SJSA1 (cell line): ENCODE measurements around the gene NOA1. TPM values are rescaled to one million over a fixed set of nuclear protein-coding genes. Genes with fewer than 3 reads are reported as not detected.

Source experiments
- DNase-seq, 2 experiments: peaks; one replicate each; pipeline ENCODE4 v3.0.0-alpha.2; 2015 to 2020; ENCODE audit warnings: low spot score in 2 of 2, low read depth in 1 of 2
- H3K27ac ChIP-seq: fragments of 250-450 bp; sonication (Bioruptor Pico); 2 replicates; pipeline ENCODE4 v1.5.1; 2020; ENCODE audit warnings: mild to moderate bottlenecking, moderate library complexity
- H3K27me3 ChIP-seq: fragments of 250-450 bp; sonication (Bioruptor Pico); replicated peaks from 2 replicates; pipeline ENCODE4 v1.5.1; 2020; ENCODE audit warnings: mild to moderate bottlenecking, moderate library complexity
- H3K36me3 ChIP-seq: fragments of 250-450 bp; sonication (Bioruptor Pico); 2 replicates; pipeline ENCODE4 v1.5.1; 2020; ENCODE audit warnings: mild to moderate bottlenecking
- H3K4me1 ChIP-seq: fragments of 250-450 bp; sonication (Bioruptor Pico); replicated peaks from 2 replicates; pipeline ENCODE4 v1.6.1; 2021; ENCODE audit warnings: mild to moderate bottlenecking
- H3K4me3 ChIP-seq: fragments of 250-450 bp; sonication (Bioruptor Pico); 2 replicates; pipeline ENCODE4 v1.5.1; 2020; ENCODE audit warnings: mild to moderate bottlenecking
- H3K9me3 ChIP-seq: fragments of 250-450 bp; sonication (Bioruptor Pico); replicated peaks from 2 replicates; pipeline ENCODE4 v1.5.1; 2020; ENCODE audit warnings: mild to moderate bottlenecking
- total RNA-seq: library from RNA; depleted of rRNA; stranded (reverse); fragments of >200 nt; shearing (Covaris generic); gene quantifications from 2 replicates; pipeline ENCODE4 v1.2.3, GENCODE V29; 2014; rRNA removed

NOA1 gene
- 11.6 and 13.1 TPM in 2 replicates for total RNA-seq

DNA sequence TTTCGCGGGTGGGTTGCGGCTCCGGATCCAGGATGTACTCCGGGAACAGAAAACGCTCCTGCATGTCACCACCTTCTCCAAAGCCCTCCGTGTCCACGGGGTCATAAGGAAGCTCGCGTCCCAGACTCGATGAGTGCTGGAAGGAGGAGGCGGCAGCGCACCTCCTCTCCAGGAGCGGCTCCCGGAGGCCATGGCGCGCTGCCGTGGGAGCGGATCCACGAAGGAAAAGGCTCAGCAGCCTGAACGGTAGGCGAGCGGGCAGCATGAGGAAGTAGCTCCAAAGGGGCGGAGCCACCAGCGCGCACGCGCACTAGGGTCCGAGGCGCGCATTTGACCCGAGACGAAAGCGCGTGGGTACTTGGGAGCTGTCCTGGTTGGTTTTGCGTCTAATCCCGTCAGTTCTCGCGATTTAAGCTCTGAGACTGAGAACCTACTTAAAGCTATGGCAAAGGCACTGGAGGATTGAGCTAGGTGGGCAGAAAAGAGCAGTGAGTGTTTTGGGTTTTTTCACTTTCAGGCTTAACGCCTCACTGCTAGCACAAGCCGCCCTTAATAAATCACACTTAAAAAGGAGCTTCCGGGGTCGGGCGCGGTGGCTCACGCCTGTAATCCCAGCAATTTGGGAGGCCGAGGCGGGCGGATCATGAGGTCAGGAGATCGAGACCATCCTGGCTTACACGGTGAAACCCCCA lies at the start of gene NOA1:
Gene NOA1, minus strand, starts transcription at position 286 of the 692 bp plus-strand sequence. Its CDS starts 21 bp downstream, at position 265.
- Histone ChIP-seq H3K4me3 (peak within 1 kb of the TSS; percentile 80), H3K36me3 (peaks cover 54% of the 10 kb centered on the region)

DNA sequence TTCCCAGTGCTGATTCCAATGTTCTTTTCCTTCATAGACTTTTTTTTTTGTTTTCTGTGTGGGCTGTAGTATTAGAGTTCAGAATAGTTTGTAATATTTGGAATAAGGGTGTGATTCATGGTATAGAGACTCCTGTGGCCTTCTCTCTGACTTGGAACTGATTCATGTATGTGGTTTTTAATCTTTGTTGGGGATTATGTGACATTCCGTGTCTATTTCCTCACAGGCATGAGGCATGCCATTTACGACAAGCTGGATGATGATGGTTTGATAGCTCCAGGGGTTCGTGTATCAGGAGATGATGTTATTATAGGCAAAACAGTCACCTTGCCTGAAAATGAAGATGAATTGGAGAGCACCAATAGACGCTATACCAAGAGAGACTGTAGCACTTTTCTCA lies 45.7 kb upstream of the NOA1 start:
- Histone ChIP-seq H3K4me1 (peaks cover 36% of the 10 kb centered on the region), H3K9me3 (no peaks in the 10 kb centered on the region), H3K36me3 (peaks cover 94% of the 10 kb centered on the region), H3K4me3 (no peak overlapping the region), H3K27me3 (no peaks in the 10 kb centered on the region), H3K27ac (peak overlapping the region; percentile 14)
- DNase-seq = peak; percentile 57 to 76

More for the DNA sequence above, at the start of gene NOA1:
- Histone ChIP-seq H3K27ac (peak within 1 kb of the TSS; percentile 71), H3K9me3 (peaks cover 5% of the 10 kb centered on the region; the same call in 1 of the 2 replicates), H3K4me1 (peaks cover 44% of the 10 kb centered on the region), H3K27me3 (no peaks in the 10 kb centered on the region)
- DNase-seq = peak; percentile 96 to 97

DNA sequence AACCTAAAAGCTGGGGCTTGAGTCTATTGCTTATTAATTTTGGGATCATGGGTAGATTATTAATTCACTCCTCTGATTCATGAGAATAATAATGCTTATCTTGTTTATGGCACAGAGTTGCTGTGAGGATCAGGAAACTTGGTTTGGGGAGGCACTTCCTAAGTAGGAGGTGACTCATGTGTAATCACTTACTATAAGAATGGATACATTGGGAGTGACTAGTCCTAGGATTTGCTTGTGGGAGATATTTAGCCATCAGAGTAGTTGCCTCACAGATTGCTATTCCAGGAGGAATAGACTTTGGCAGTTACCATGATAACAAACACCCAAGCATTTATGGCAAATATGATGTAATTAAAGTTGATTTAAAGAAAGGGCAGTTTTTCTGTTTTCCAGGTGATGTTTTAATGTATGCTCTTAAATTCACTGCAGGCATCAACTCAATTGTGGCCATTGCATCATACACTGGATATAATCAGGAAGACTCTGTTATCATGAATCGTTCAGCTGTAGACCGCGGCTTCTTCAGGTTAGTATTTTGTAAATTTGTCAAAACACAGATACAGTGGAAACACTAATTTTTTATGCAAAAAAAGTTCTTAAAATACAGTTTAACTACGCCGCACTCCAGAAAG lies 43.2 kb upstream of the NOA1 start:
- Histone ChIP-seq H3K4me1 (peaks cover 36% of the 10 kb centered on the region), H3K27me3 (no peaks in the 10 kb centered on the region), H3K4me3 (no peak overlapping the region), H3K27ac (no peak overlapping the region), H3K9me3 (no peaks in the 10 kb centered on the region), H3K36me3 (peaks cover 91% of the 10 kb centered on the region)
- peak in 1 of 2 experiments; percentile 48 for DNase-seq

DNA sequence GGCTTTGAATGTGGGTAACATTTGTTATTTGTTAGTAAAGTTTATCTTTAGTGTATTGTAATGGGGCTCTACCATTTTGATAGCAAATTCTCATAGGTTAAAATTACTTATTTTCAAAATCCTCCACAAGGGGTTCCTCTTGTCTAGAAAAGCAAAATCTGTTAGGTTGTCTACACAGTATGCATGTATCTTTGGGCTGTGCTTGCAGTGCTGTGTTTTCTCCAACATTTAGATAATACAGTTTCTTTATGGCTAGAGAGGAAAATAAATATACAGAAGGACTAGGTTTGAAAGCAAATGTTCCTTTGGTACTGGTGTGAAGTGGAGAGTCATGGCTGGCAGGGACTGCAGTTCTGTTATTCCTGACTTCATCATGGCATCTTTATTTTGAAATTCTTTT lies 41.6 kb upstream of the NOA1 start:
- no peak overlapping the region for H3K27ac ChIP-seq
- no peaks in the 10 kb centered on the region for H3K9me3 ChIP-seq
- H3K4me1 ChIP-seq = peaks cover 36% of the 10 kb centered on the region
- peaks cover 86% of the 10 kb centered on the region for H3K36me3 ChIP-seq
- DNase-seq = no peak
- no peaks in the 10 kb centered on the region for H3K27me3 ChIP-seq
- H3K4me3 ChIP-seq = no peak overlapping the region

DNA sequence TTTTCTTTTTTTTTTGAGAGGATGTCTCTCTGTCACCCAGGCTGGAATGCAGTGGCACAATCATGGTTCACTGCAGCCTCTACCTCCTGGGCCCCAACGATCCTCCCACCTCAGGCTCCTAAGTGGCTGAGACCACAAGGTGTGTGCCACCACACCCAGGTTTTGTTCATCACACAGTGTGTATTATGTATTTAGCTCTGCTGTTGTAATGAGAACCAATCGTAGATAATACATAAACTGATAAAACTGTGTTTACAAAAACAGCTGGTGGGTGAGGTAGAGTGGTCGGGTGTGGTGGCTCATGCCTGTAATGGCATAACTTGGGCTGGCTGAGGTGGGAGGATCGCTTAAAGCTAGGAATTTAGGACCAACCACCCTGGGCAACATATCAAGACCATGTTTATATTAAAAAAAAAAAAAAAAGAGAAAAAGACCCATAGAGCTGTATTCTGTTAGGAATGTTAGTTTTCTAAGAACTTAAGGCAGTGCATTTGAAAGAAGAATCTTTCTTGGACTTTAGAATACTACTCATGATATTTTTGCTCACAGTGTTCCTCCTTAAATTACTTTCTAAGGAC lies 36.2 kb upstream of the NOA1 start:
- H3K4me1 ChIP-seq = no peaks in the 10 kb centered on the region
- no peak for DNase-seq
- no peak overlapping the region for H3K27ac ChIP-seq
- H3K9me3 ChIP-seq = no peaks in the 10 kb centered on the region
- H3K27me3 ChIP-seq = no peaks in the 10 kb centered on the region
- no peak overlapping the region for H3K4me3 ChIP-seq
- H3K36me3 ChIP-seq = peaks cover 86% of the 10 kb centered on the region

DNA sequence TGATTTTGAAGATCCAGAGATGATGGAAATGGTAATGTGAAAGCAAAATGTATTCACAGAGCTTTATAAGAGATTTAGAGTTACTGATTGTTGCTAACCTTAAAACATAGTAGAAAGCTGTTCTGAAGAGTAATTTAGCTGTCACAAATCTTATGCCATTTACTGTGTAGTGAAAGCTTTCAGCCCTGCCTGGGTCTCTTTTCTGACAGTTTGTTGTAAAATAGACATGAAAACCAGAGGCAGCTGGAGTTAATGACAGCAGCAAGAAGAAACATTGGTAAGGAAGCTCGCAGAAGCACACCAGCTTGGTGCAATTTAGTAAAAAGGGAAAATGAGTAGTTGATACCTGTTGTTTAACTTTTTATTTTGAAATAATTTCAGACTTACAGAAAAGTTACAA lies 22.3 kb upstream of the NOA1 start:
- no peak for DNase-seq
- no peaks in the 10 kb centered on the region for H3K9me3 ChIP-seq
- no peak overlapping the region for H3K4me3 ChIP-seq
- H3K27me3 ChIP-seq = no peaks in the 10 kb centered on the region
- no peaks in the 10 kb centered on the region for H3K4me1 ChIP-seq
- no peak overlapping the region for H3K27ac ChIP-seq
- peaks cover 90% of the 10 kb centered on the region for H3K36me3 ChIP-seq

DNA sequence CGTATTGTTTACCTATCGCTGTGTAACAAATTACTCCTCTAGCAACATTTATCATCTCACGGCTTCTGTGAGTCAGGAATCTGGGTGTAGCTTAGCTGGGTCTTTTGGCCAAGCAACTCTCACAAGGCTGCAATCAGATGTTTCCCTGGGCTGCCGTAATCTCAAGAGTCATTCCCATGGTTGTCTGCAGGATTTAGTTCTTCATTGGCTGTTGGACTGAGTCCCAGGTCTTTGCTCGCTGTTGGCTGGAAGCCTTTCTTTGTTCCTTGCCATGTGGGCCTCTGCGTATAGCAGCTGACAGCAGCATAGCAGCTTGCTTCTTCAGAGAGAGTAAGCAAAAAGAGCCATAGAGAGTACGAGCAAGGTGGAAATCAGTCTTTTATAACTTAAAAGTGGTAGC lies 18.1 kb upstream of the NOA1 start:
- H3K9me3 ChIP-seq = no peaks in the 10 kb centered on the region
- H3K27me3 ChIP-seq = no peaks in the 10 kb centered on the region
- peak in 1 of 2 experiments; percentile 16 for DNase-seq
- no peak overlapping the region for H3K4me3 ChIP-seq
- no peaks in the 10 kb centered on the region for H3K4me1 ChIP-seq
- peaks cover 94% of the 10 kb centered on the region for H3K36me3 ChIP-seq
- no peak overlapping the region for H3K27ac ChIP-seq

DNA sequence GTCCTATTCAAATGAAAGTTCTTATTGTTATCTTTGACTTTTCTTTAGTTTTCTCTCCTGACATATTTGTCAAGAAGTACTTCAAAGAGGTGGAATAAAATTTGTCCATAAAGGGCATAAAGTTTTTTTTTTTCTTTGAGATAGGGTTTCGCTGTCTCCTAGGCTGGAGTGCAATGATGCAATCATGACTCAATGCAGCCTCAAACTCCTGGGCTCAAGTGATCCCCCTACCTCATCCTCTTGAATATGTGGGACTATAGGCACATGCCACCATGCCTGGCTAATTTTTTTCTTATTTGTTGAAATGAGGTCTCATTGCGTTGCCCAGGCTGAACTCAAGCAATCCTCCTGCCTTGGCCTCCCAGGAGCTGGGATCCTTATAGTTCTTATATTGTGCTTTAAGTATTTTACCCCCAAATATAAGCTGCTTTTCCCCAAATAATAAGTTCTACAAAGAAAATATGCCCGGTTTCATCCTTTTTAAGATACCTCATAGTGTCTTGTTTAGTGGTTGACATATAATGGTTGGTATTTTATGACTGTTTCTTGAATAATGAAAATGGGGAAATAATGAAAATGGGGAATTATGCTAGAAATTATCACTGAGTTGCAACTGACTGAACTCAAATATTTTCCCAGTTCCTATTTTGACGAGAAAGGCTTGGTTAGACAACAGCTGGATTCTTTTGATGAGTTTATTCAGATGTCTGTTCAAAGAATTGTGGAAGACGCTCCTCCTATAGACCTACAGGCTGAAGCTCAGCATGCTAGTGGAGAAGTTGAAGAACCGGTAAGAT lies 12.9 kb upstream of the NOA1 start:
- DNase-seq = no peak
- Histone ChIP-seq H3K9me3 (no peaks in the 10 kb centered on the region), H3K27ac (no peak overlapping the region), H3K4me3 (no peak overlapping the region), H3K36me3 (peaks cover 89% of the 10 kb centered on the region), H3K4me1 (no peaks in the 10 kb centered on the region), H3K27me3 (no peaks in the 10 kb centered on the region)

DNA sequence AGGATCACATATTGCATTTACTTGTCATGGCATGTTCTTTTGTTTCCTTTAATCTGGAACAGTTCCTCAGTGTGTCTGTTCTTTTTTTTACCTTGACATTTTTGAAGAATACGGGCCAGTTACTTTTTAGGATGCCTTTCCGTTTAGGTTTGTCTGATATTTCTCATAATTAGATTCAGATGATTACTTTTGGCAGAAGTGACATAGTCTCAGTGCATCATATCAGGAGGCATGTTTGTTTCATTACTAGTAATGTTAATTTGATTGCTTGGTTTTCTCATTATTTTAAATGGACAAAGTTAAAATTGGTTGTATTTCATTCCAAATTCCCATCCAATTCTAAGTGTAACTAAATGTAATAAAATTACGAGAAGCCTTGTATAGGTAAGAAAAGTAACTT lies 9.5 kb upstream of the NOA1 start:
- no peak for DNase-seq
- Histone ChIP-seq H3K27me3 (no peaks in the 10 kb centered on the region), H3K27ac (no peak overlapping the region), H3K4me3 (no peak overlapping the region), H3K9me3 (no peaks in the 10 kb centered on the region), H3K36me3 (peaks cover 80% of the 10 kb centered on the region), H3K4me1 (peaks cover 12% of the 10 kb centered on the region)

DNA sequence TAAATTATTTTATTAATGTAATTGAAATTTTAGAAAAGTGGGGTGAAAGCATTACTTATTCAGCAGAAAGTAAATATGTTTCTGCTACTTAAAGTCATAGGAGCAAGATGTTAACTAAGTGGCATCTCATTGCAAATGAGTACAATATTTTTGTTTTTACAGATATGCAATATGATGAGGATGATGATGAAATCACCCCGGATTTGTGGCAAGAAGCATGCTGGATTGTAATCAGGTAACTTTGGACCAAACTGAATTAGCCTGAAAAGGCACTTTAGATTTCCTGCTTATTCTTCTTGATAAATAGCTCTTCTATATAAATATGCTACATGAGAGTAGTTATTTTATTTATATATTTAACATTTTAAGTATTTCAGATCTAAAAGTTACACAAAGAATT lies 8.8 kb upstream of the NOA1 start:
- H3K4me1 ChIP-seq = peaks cover 18% of the 10 kb centered on the region
- H3K4me3 ChIP-seq = no peak overlapping the region
- no peak for DNase-seq
- peaks cover 76% of the 10 kb centered on the region for H3K36me3 ChIP-seq
- no peaks in the 10 kb centered on the region for H3K9me3 ChIP-seq
- H3K27ac ChIP-seq = no peak overlapping the region
- no peaks in the 10 kb centered on the region for H3K27me3 ChIP-seq

DNA sequence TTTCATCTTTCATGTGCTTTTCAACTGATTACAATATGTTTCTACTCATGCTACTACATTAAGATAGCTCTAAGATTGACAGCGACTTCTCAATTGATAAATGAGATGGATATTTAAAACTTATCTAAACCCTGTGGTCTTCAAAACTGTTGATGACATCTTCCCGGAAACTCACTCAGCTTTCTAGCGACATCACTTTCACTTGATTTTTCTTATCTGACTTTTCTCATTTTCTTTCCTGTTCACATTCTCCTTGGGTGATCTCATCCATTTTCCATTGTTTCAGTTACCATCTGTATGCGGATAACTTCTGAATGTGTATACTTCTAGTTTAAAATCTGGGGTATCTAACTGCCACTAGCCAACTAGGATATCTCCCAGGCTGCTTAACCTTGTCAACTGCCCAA lies 4.4 kb upstream of the NOA1 start:
- Histone ChIP-seq H3K9me3 (no peaks in the 10 kb centered on the region), H3K27ac (peak overlapping the region; percentile 97)
- DNase-seq = peak in 1 of 2 experiments; percentile 87

DNA sequence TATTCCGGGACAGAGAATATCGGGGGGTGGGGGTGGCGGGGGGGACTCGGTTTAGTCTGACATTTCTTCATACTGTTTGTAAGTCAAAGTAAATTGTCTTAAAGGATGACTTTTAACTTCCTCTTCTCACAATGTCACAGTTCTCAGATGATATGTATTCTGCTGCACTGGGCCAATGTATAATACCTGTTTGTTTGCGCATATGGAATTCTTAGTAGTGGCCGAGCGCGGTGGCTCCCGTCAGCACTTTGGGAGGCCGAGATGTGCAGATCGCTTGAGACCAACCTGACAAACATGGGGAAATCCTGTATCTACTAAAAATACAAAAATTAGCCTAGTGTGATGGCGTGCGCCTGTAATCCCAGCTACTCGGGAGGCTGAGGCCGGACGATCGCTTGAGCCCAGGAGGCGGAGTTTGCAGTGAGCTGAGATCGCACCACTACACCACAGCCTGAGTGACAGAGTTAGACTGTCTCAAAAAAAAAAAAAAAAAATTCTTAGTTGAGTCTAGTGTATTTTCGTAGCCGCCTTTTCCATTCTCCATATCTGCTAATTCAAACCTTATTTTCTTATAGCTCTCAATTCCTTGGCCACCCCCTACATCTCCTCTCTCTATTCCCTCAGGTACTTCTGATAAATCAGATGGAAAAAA lies 2.1 kb upstream of the NOA1 start:
- Histone ChIP-seq H3K27me3 (no peaks in the 10 kb centered on the region), H3K36me3 (peaks cover 48% of the 10 kb centered on the region), H3K9me3 (no peaks in the 10 kb centered on the region), H3K4me1 (peaks cover 50% of the 10 kb centered on the region), H3K4me3 (peak overlapping the region; percentile 80), H3K27ac (no peak overlapping the region; the same call in 1 of the 2 replicates)
- DNase-seq = peak; percentile 36 to 48

More for the DNA sequence above, 4.4 kb upstream of the NOA1 start:
- peaks cover 31% of the 10 kb centered on the region for H3K4me1 ChIP-seq
- peak overlapping the region; percentile 2 for H3K4me3 ChIP-seq
- peaks cover 47% of the 10 kb centered on the region for H3K36me3 ChIP-seq
- H3K27me3 ChIP-seq = no peaks in the 10 kb centered on the region

DNA sequence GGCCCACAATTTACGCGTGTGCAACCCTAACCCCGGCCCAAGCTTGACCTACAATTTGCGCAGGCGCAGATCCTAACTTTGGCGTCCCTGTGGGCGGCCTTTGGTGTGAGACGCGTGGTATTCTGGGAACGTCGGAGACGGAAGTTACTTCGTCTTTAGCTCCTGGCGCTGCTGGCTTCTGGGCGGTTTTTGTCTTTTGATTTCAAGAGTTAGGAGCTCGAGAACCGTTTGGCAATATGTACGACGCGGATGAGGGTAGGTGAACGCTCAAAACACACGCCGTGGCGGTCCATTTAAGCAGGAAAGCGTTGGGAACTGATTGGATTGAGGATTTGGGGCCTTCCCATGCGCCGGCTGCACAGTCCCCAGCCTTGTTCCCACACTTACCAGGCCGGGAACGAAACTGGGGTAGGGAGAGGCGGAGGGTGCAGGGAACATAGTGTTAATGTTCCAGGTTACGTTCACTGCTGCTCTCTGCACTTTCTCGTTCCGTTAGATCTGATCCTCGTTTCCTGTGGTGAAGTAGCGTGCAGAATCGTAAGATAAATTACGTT lies 1.4 kb upstream of the NOA1 start, which contains the start of gene POLR2B:
Gene POLR2B, plus strand, starts transcription at position 147 of the 554 bp plus-strand sequence. Its CDS starts 90 bp downstream, at position 237.
- peak; percentile 87 to 94 for DNase-seq

More for the DNA sequence above, 1.4 kb upstream of the NOA1 start, which contains the start of gene POLR2B:
- H3K9me3 ChIP-seq = no peaks in the 10 kb centered on the region
- peak within 1 kb of the TSS; percentile 83 for H3K27ac ChIP-seq
- peak within 1 kb of the TSS; percentile 80 for H3K4me3 ChIP-seq
- H3K4me1 ChIP-seq = peaks cover 50% of the 10 kb centered on the region
- no peaks in the 10 kb centered on the region for H3K27me3 ChIP-seq
- H3K36me3 ChIP-seq = peaks cover 48% of the 10 kb centered on the region
